Adrenal gland (tissue), 12 donors: Measurements from ENCODE around the gene PPP1R37. TPM values are rescaled to one million over a fixed set of nuclear protein-coding genes. Genes with fewer than 3 reads are reported as not detected.

Experiments
- DNase-seq, 7 donors: peaks; one replicate each; pipeline ENCODE4 v3.0.0-alpha.2; 2019 to 2020
- H3K27ac ChIP-seq, 5 donors: fragments of 200-600 bp; sonication (generic) in 4 of 5; 1 replicate in 3 of 5; 2 replicates in 2 of 5; pipeline versions ENCODE4 v1.5.1 to v1.8.0; 2016 to 2020; ENCODE audit warnings: mild to moderate bottlenecking in 1 of 5
- H3K27me3 ChIP-seq: fragments of 200-600 bp; 2 replicates; pipeline ENCODE4 v1.8.0; 2021
- H3K36me3 ChIP-seq, 2 donors: fragments of 200-600 bp; replicated peaks in 1 of 2; 1 replicate in 1 of 2; 2 replicates in 1 of 2; pipeline versions ENCODE4 v1.5.1 to v1.8.0; 2018 to 2022
- H3K4me1 ChIP-seq, 2 donors: fragments of 200-600 bp; replicated peaks in 1 of 2; 1 replicate in 1 of 2; 2 replicates in 1 of 2; pipeline versions ENCODE4 v1.5.1 to v1.8.0; 2018 to 2021
- H3K4me3 ChIP-seq, 4 donors: fragments of 200-600 bp; sonication (generic) in 3 of 4; one replicate each; pipeline ENCODE4 v1.5.1; 2016 to 2018
- H3K9me3 ChIP-seq, 3 donors: fragments of 200-600 bp; sonication (generic) in 1 of 3; replicated peaks in 1 of 3; 1 replicate in 2 of 3; 2 replicates in 1 of 3; pipeline versions ENCODE4 v1.5.1 to v1.8.0; 2016 to 2021
- CTCF ChIP-seq, 6 experiments: fragments of 450-650 bp in 4 of 6; fragments of 200-600 bp in 2 of 6; sonication (generic) in 1 of 6; IDR thresholded peaks; 1 replicate in 5 of 6; 2 replicates in 1 of 6; pipeline versions ENCODE4 v1.5.1 to v1.8.0; 2016 to 2021; ENCODE audit warnings: antibody characterized with exemption in 6 of 6, mild to moderate bottlenecking in 2 of 6, moderate library complexity in 1 of 6
- POLR2A ChIP-seq, 2 donors: fragments of 450-650 bp; IDR thresholded peaks; one replicate each; pipeline ENCODE4 v1.6.1; 2017; ENCODE audit warnings: antibody characterized with exemption in 2 of 2, mild to moderate bottlenecking in 2 of 2, moderate library complexity in 1 of 2
- WGBS, 4 donors: extraction: QIAGEN DNeasy Blood & Tissue Kit in 2 of 4; methylation state at CpG; one replicate each; pipeline versions ENCODE4 v1.1.5 to v1.1.7; 2013 to 2017; 5-methylcytosine and 5-hydroxymethylcytosine counted together
- intact Hi-C, 2 donors: fragments of 100-400 bp; cut with DNase I; formaldehyde crosslinking; loops; one replicate each; pipeline versions ENCODE4 v1.14.1 to v1.15.0; 2022 to 2023
- polyA plus RNA-seq, 3 donors: library from polyadenylated mRNA; stranded (reverse); fragments of 200-250 nt in 2 of 3; fragments of 350-450 nt in 1 of 3; fragmentation: Illumina TruSeq in 1 of 3; extraction: RNeasy Lipid Tissue Mini Kit (QIAGEN cat#74804) in 1 of 3; gene quantifications; one replicate each; pipeline ENCODE4 v1.2.3, GENCODE V29; 2013 to 2014
- small RNA-seq, 2 donors: library from RNA; depleted of rRNA; stranded (forward); fragments of <200 nt; gene quantifications; one replicate each; pipeline ENCODE3, GENCODE V24; 2016
- total RNA-seq, 9 donors: library from RNA; depleted of rRNA in 4 of 9; stranded (reverse); fragments of >200 nt in 4 of 9; fragments of 120-200 nt in 1 of 9; fragmentation: NEBNext Ultra II Directional in 1 of 9; extraction: Animal tissue kit (Norgen Biotek cat#: 25700) in 1 of 9; gene quantifications; one replicate each; pipeline versions ENCODE4 v1.1.0 to v1.2.4, GENCODE V29; 2013 to 2023
- donor health status: healthy with polysubstance abuse.
- donor health status: Bipolar disorder and iron deficiency.
- donor health status: DM: yes; HTN: yes; CAD: no.
- donor health status: DM: no; HTN: no; CAD: no.
- donor health status: DM: no; HTN: no; CAD: no.
- donor health status: DM: yes; HTN: yes; CAD: no.

PPP1R37 gene
- total and polyA plus RNA-seq, 12 donors, result 16.4 to 244 (median 51.8) TPM

DNA sequence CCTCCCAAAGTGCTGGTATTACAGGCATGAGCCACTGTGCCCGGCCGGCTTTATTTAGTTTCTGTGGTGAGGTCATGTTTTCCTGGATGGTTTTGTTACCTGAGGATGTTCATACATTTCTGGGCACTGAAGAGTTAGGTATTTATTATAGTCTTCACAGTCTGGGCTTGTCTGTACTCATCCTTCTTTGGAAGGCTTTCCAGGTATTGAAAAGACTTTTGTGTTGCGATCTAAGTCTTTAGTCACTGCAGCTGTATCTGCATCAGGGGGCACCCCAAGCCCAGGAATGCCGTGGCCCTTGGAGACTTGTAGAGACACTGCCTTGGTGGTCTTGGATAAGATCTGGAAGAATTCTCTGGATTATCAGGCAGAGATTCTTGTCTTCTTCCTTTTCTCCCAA lies 98.4 kb downstream of the PPP1R37 start:
- no peaks in the 10 kb centered on the region for H3K9me3 ChIP-seq
- TF ChIP-seq POLR2A (IDR thresholded peaks at IDR 0.05), result no peak
- no peak for TF ChIP-seq CTCF (IDR thresholded peaks at IDR 0.05)
- H3K4me1 ChIP-seq, result no peaks in the 10 kb centered on the region
- DNase-seq, result no peak
- 90 to 95% (median 95%) methylated on average over 4 of the region's 4 CpGs for WGBS, 4 donors
- H3K4me3 ChIP-seq, result no peak overlapping the region
- H3K27ac ChIP-seq, result no peak overlapping the region
- no peaks in the 10 kb centered on the region for H3K27me3 ChIP-seq
- no peaks in the 10 kb centered on the region for H3K36me3 ChIP-seq
- intact Hi-C loops, result no loop called here

- DNase-seq, result no peak
- Histone ChIP-seq H3K36me3 (no peaks in the 10 kb centered on the region), H3K4me3 (no peak overlapping the region), H3K27me3 (no peaks in the 10 kb centered on the region), H3K27ac (no peak overlapping the region), H3K9me3 (no peaks in the 10 kb centered on the region), H3K4me1 (no peaks in the 10 kb centered on the region)
- WGBS, 4 donors, result 78 to 94% (median 91%) methylated on average over 6 of the region's 6 CpGs
- TF ChIP-seq CTCF (IDR thresholded peaks at IDR 0.05) (no peak), POLR2A (IDR thresholded peaks at IDR 0.05) (no peak)
- intact Hi-C loops, result loop anchor here in 1 of 2 donors (5.0 kb wide), 1 partner anchor 147 kb away; the partner anchor contains the start of gene KLC3
Observed at GRCh38 chr19:45195764-45196163, 102.8 kb downstream of the PPP1R37 start.

Small RNA genes within 50 kb of the gene (small RNA-seq; reads per million reads assigned to genes)
- gene RNU6-611P, result 0 reads per million in 2 donors

Other genes starting within 250 kb of the PPP1R37 start
- gene NECTIN2, start 246.9 kb upstream of the PPP1R37 start, total RNA-seq, result 100 to 1,000 TPM in 8 of 9 donors, 10 to 100 TPM in 1; 97.7 to 243 (median 131) TPM
- gene NECTIN2, start 246.9 kb upstream of the PPP1R37 start, polyA plus RNA-seq, result 100 to 1,000 TPM in 2 of 3 donors, 10 to 100 TPM in 1; 82.7 to 139 (median 124) TPM
- gene TOMM40, start 201.9 kb upstream of the PPP1R37 start, total RNA-seq, result 100 to 1,000 TPM in 3 of 9 donors, 10 to 100 TPM in 6; 53.1 to 248 (median 68.5) TPM
- 100 to 1,000 TPM in 1 of 3 donors, 10 to 100 TPM in 2; 63.2 to 112 (median 70.5) TPM for gene TOMM40, start 201.9 kb upstream of the PPP1R37 start, polyA plus RNA-seq
- over 10,000 TPM in 4 of 9 donors, 1,000 to 10,000 TPM in 5; 3,098 to 21,602 (median 7,572) TPM for gene APOE, start 187.4 kb upstream of the PPP1R37 start, total RNA-seq
- gene APOE, start 187.4 kb upstream of the PPP1R37 start, polyA plus RNA-seq, result over 10,000 TPM in 2 of 3 donors, 100 to 1,000 TPM in 1; 569 to 15,573 (median 10,217) TPM
- 1,000 to 10,000 TPM; 1,263 to 3,854 (median 2,137) TPM for gene APOC1, start 178.6 kb upstream of the PPP1R37 start, total RNA-seq
- gene APOC1, start 178.6 kb upstream of the PPP1R37 start, polyA plus RNA-seq, result 1,000 to 10,000 TPM in 2 of 3 donors, 100 to 1,000 TPM in 1; 583 to 2,292 (median 2,067) TPM
- gene APOC4, start 150.9 kb upstream of the PPP1R37 start, total RNA-seq, result 1 to 10 TPM in 3 of 9 donors, under 1 TPM in 2, not detected in 4; 0.83 to 4.5 (median 1.3) TPM
- 1 to 10 TPM in 1 of 3 donors, under 1 TPM in 1, not detected in 1; 0.67 to 2.4 TPM for gene APOC4, start 150.9 kb upstream of the PPP1R37 start, polyA plus RNA-seq
- 10 to 100 TPM in 2 of 9 donors, 1 to 10 TPM in 6, not detected in 1; 1.3 to 16.9 (median 4.7) TPM for gene APOC2, start 147.1 kb upstream of the PPP1R37 start, total RNA-seq
- 10 to 100 TPM in 2 of 3 donors, 1 to 10 TPM in 1; 5.4 to 68.1 (median 14.2) TPM for gene APOC2, start 147.1 kb upstream of the PPP1R37 start, polyA plus RNA-seq
- gene CLPTM1, start 137.8 kb upstream of the PPP1R37 start, total RNA-seq, result 100 to 1,000 TPM in 8 of 9 donors, 10 to 100 TPM in 1; 67.8 to 293 (median 254) TPM
- gene CLPTM1, start 137.8 kb upstream of the PPP1R37 start, polyA plus RNA-seq, result 100 to 1,000 TPM; 220 to 306 (median 233) TPM
- 10 to 100 TPM in 7 of 9 donors, 1 to 10 TPM in 2; 2.0 to 39.1 (median 11.6) TPM for gene RELB, start 91.7 kb upstream of the PPP1R37 start, total RNA-seq
- gene RELB, start 91.7 kb upstream of the PPP1R37 start, polyA plus RNA-seq, result 10 to 100 TPM in 2 of 3 donors, 1 to 10 TPM in 1; 3.9 to 17.7 (median 12.4) TPM
- 100 to 1,000 TPM in 1 of 9 donors, 10 to 100 TPM in 8; 19.8 to 137 (median 53.7) TPM for gene CLASRP, start 54.1 kb upstream of the PPP1R37 start, total RNA-seq
- 100 to 1,000 TPM in 2 of 3 donors, 10 to 100 TPM in 1; 39.8 to 730 (median 246) TPM for gene CLASRP, start 54.1 kb upstream of the PPP1R37 start, polyA plus RNA-seq
- 1 to 10 TPM in 2 of 9 donors, under 1 TPM in 6, not detected in 1; 0.06 to 1.3 (median 0.68) TPM for gene ZNF296, start 16.7 kb upstream of the PPP1R37 start, total RNA-seq
- gene ZNF296, start 16.7 kb upstream of the PPP1R37 start, polyA plus RNA-seq, result 10 to 100 TPM in 1 of 3 donors, 1 to 10 TPM in 1, not detected in 1; 2.5 to 13.2 TPM
- gene GEMIN7, start 13.9 kb upstream of the PPP1R37 start, total RNA-seq, result 10 to 100 TPM in 7 of 9 donors, 1 to 10 TPM in 2; 4.0 to 24.9 (median 14.6) TPM
- gene GEMIN7, start 13.9 kb upstream of the PPP1R37 start, polyA plus RNA-seq, result 10 to 100 TPM; 11.3 to 29.0 (median 23.9) TPM
- gene NKPD1, start 67.8 kb downstream of the PPP1R37 start, total RNA-seq, result 1 to 10 TPM in 1 of 9 donors, under 1 TPM in 7, not detected in 1; 0.06 to 1.1 (median 0.27) TPM
- gene NKPD1, start 67.8 kb downstream of the PPP1R37 start, polyA plus RNA-seq, result under 1 TPM in 2 of 3 donors, not detected in 1; 0.13 to 0.16 TPM
- 10 to 100 TPM; 24.6 to 71.4 (median 36.7) TPM for gene TRAPPC6A, start 85.1 kb downstream of the PPP1R37 start, total RNA-seq
- gene TRAPPC6A, start 85.1 kb downstream of the PPP1R37 start, polyA plus RNA-seq, result 10 to 100 TPM in 2 of 3 donors, 1 to 10 TPM in 1; 5.1 to 41.7 (median 34.3) TPM
- 10 to 100 TPM in 8 of 9 donors, 1 to 10 TPM in 1; 2.8 to 25.5 (median 18.4) TPM for gene BLOC1S3, start 85.6 kb downstream of the PPP1R37 start, total RNA-seq
- 10 to 100 TPM in 1 of 3 donors, 1 to 10 TPM in 2; 3.9 to 11.9 (median 4.1) TPM for gene BLOC1S3, start 85.6 kb downstream of the PPP1R37 start, polyA plus RNA-seq
- gene EXOC3L2, start 152.2 kb downstream of the PPP1R37 start, total RNA-seq, result 10 to 100 TPM in 8 of 9 donors, 1 to 10 TPM in 1; 3.3 to 26.4 (median 16.4) TPM
- gene EXOC3L2, start 152.2 kb downstream of the PPP1R37 start, polyA plus RNA-seq, result 10 to 100 TPM in 2 of 3 donors, 1 to 10 TPM in 1; 2.1 to 24.6 (median 10.9) TPM
- 10 to 100 TPM in 8 of 9 donors, 1 to 10 TPM in 1; 5.6 to 41.9 (median 26.3) TPM for gene MARK4, start 158.1 kb downstream of the PPP1R37 start, total RNA-seq
- 10 to 100 TPM; 19.1 to 53.3 (median 28.8) TPM for gene MARK4, start 158.1 kb downstream of the PPP1R37 start, polyA plus RNA-seq
- 10 to 100 TPM in 1 of 9 donors, 1 to 10 TPM in 1, under 1 TPM in 2, not detected in 5; 0.33 to 51.3 (median 0.84) TPM for gene CKM, start 229.7 kb downstream of the PPP1R37 start, total RNA-seq
- 1 to 10 TPM in 2 of 3 donors, not detected in 1; 1.5 to 2.7 TPM for gene CKM, start 229.7 kb downstream of the PPP1R37 start, polyA plus RNA-seq
- gene KLC3, start 247.6 kb downstream of the PPP1R37 start, total RNA-seq, result under 1 TPM in 3 of 9 donors, not detected in 6; 0.17 to 0.30 (median 0.28) TPM
- under 1 TPM in 2 of 3 donors, not detected in 1; 0.16 to 0.17 TPM for gene KLC3, start 247.6 kb downstream of the PPP1R37 start, polyA plus RNA-seq